ENCODE measurements around the gene INTS13. TPM values are rescaled to one million over a fixed set of nuclear protein-coding genes. Genes with fewer than 3 reads are reported as not detected.

Gene INTS13
- total RNA-seq, 2 experiments from 2014 or later = 8.5 to 12.1 TPM

DNA sequence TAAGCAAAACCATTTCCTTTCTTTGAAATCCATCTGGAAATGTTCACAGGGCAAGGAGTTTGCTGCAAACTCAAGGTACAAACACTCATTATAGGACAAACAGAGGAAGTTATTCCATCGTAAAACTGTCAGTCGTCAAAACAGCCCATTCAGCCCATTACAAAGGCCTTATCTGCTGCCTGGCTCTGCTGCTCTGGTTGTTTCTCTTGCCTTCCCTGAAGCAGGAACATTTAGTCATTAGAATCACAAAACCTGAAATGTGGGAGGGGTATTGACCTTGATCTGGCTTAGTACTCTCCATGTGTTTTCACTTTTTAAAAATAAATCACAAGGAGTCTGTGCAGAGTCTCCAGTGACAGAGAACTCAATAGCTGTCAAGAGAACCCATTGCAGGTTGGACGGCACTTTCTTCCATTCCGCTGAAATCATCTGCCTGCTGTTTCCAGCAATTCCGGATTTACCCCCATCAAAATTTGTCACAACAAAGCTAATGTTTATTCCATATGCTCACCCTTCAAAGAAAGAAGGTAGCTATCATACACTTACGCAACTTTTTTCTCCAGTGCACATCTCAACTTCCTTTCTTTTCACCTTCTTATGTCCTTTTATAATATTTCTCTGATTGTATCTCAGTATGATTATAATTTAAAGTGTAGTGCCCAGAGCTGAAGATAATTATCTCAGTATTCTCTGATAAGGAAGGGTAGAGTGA lies 80.2 kb downstream of the INTS13 start:
- Mint-ChIP-seq H3K4me1 (ENCODE audit: low read depth) (no peaks in the 10 kb centered on the region), H3K9me3 (no peaks in the 10 kb centered on the region), H3K4me3 (no peak overlapping the region), H3K36me3 (ENCODE audit: low read depth) (no peaks in the 10 kb centered on the region), H3K27me3 (no peaks in the 10 kb centered on the region), H3K27ac (no peak overlapping the region)
- TF ChIP-seq CTCF (IDR thresholded peaks at IDR 0.05) = no peak
- no peak overlapping the region for H3K27ac ChIP-seq (ENCODE audit: low read depth in 1 of 2, low read length in 2 of 2)
- DNase-seq (no peak), ATAC-seq (ENCODE audit: poor library complexity) (no peak)
- POLR2A ChIA-PET = interaction anchor here (1.3 kb wide), 1 partner anchor 25 kb away, joined by 3 read pairs; the partner anchor contains the start of gene ITPR2
- H3K4me1 ChIP-seq (ENCODE audit: insufficient read depth, low read length) = no peaks in the 10 kb centered on the region
- no peak overlapping the region for H3K4me3 ChIP-seq (ENCODE audit: low read length)
- intact Hi-C loops (cut with DNase I, micrococcal nuclease) = loop anchor here in 1 of 2 experiments (5.0 to 10.0 kb wide), 2 partner anchors 285 to 847 kb away; no protein-coding TSS in a partner anchor
- H3K36me3 ChIP-seq (ENCODE audit: insufficient read depth, low read length) = no peaks in the 10 kb centered on the region
- no peaks in the 10 kb centered on the region for H3K27me3 ChIP-seq (ENCODE audit: control insufficient read depth in 1 of 2, insufficient read depth in 2 of 2, low read length in 2 of 2)
- H3K9me3 ChIP-seq (ENCODE audit: control insufficient read depth in 1 of 2, insufficient read depth in 1 of 2, low read length in 2 of 2) = no peaks in the 10 kb centered on the region
- CTCF ChIA-PET = interaction anchor here (1.1 to 1.3 kb wide), 2 partner anchors 27 to 448 kb away, joined by 4 to 5 read pairs; no protein-coding TSS in a partner anchor

DNA sequence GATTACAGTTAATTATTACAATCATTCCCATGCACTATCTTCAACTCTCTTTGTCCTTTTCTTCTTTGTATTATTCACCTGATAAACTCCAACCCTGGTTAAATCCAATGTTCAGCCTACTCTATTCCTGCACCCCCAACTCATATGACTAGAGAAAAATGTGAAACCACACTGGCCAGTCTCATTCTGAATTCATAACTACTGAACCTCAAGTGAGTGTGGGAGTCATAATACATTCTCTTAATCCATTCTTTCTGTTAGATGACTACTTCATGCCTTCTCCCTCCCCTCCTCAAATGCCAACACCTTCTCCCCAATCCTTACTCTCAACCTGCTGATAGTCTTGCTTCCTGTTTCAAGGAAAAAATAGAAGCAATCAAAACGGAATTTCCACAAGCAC lies 82.4 kb downstream of the INTS13 start:
- intact Hi-C loops (cut with DNase I, micrococcal nuclease) = loop anchor here in 1 of 2 experiments (2.0 to 10.0 kb wide), 3 partner anchors 287 to 849 kb away; no protein-coding TSS in a partner anchor
- no peak overlapping the region for H3K27ac ChIP-seq (ENCODE audit: low read depth in 1 of 2, low read length in 2 of 2)
- no peak for TF ChIP-seq CTCF (IDR thresholded peaks at IDR 0.05)
- H3K4me1 ChIP-seq (ENCODE audit: insufficient read depth, low read length) = no peaks in the 10 kb centered on the region
- no peak overlapping the region for H3K4me3 Mint-ChIP-seq
- no peaks in the 10 kb centered on the region for H3K9me3 Mint-ChIP-seq
- H3K9me3 ChIP-seq (ENCODE audit: control insufficient read depth in 1 of 2, insufficient read depth in 1 of 2, low read length in 2 of 2) = no peaks in the 10 kb centered on the region
- no peaks in the 10 kb centered on the region for H3K36me3 ChIP-seq (ENCODE audit: insufficient read depth, low read length)
- no peak overlapping the region for H3K27ac Mint-ChIP-seq
- no peak for DNase-seq
- H3K4me3 ChIP-seq (ENCODE audit: low read length) = no peak overlapping the region
- H3K27me3 Mint-ChIP-seq = no peaks in the 10 kb centered on the region
- no peaks in the 10 kb centered on the region for H3K4me1 Mint-ChIP-seq (ENCODE audit: low read depth)
- ChIA-PET POLR2A (interaction anchor here (0.7 kb wide), 1 partner anchor 161 kb away, joined by 4 read pairs; no protein-coding TSS in a partner anchor), CTCF (interaction anchor here (1.8 kb wide), 1 partner anchor 30 kb away, joined by 6 read pairs; no protein-coding TSS in a partner anchor)
- H3K27me3 ChIP-seq (ENCODE audit: control insufficient read depth in 1 of 2, insufficient read depth in 2 of 2, low read length in 2 of 2) = no peaks in the 10 kb centered on the region
- no peaks in the 10 kb centered on the region for H3K36me3 Mint-ChIP-seq (ENCODE audit: low read depth)
- ATAC-seq (ENCODE audit: poor library complexity) = no peak

Other genes with a start within 250 kb of the INTS13 start
- 10 to 100 TPM; 28.8 to 29.9 TPM for gene ITPR2, start 104.8 kb downstream of the INTS13 start, total RNA-seq
- 10 to 100 TPM; 44.8 to 46.8 TPM for gene FGFR1OP2, start 489 bp upstream of the INTS13 start, total RNA-seq
- 1 to 10 TPM; 8.3 to 9.5 TPM for gene TM7SF3, start 76.4 kb upstream of the INTS13 start, total RNA-seq
- 100 to 1,000 TPM; 103 to 107 TPM for gene MED21, start 84.6 kb upstream of the INTS13 start, total RNA-seq
- gene C12orf71, start 144.6 kb upstream of the INTS13 start, total RNA-seq = not detected

Data from CD4-positive, alpha-beta T cell (primary cell).